Activated CD4-positive, alpha-beta T cell treated with anti-CD3 and anti-CD28 coated beads, Interleukin-2, amount 10 ng/mL, durations not matched to agents 7 days and 5 days (primary cell): ENCODE results near the gene VOPP1. TPM values are rescaled to one million over a fixed set of nuclear protein-coding genes. Genes with fewer than 3 reads are reported as not detected.
A peak's percentile ranks its signal among the peaks of the same experiment; 100 is the strongest.

ENCODE experiments used
- CTCF ChIA-PET: fragments of 350-600 bp; sonication (Branson Sonifier 250); formaldehyde crosslinking; loops from one replicate; lab custom pipeline; 2021; ENCODE audit warnings: antibody characterized with exemption; lab: Charles Lee
- POLR2A ChIA-PET: fragments of 350-600 bp; sonication (Branson Sonifier 250); formaldehyde crosslinking; loops from one replicate; lab custom pipeline; 2021; ENCODE audit warnings: antibody characterized with exemption; lab: Charles Lee
- DNase-seq: peaks from one replicate; pipeline ENCODE4 v3.0.0-alpha.2; 2020
- H3K27ac Mint-ChIP-seq: one replicate; pipeline ENCODE4 v1.8.0; 2021; ENCODE audit warnings: mild to moderate bottlenecking, moderate library complexity, mixed read lengths
- H3K27me3 Mint-ChIP-seq: one replicate; pipeline ENCODE4 v1.8.0; 2021; ENCODE audit warnings: mixed read lengths
- H3K36me3 Mint-ChIP-seq: one replicate; pipeline ENCODE4 v1.8.0; 2021; ENCODE audit warnings: low read depth, mixed read lengths
- H3K4me1 Mint-ChIP-seq: one replicate; pipeline ENCODE4 v1.8.0; 2021; ENCODE audit warnings: mixed read lengths
- H3K4me3 Mint-ChIP-seq: one replicate; pipeline ENCODE4 v1.8.0; 2021; ENCODE audit warnings: mild to moderate bottlenecking, moderate library complexity, mixed read lengths
- H3K9me3 Mint-ChIP-seq: one replicate; pipeline ENCODE4 v1.8.0; 2021; ENCODE audit warnings: mixed read lengths
- total RNA-seq, 2 experiments: library from RNA; stranded (reverse); gene quantifications; one replicate each; pipeline ENCODE4 v1.2.3, GENCODE V29; 2021

Gene VOPP1
- total RNA-seq, 2 experiments from 2014 or later, result 74.5 to 77.2 TPM

GRCh38 chr7:55533729-55534080 is 38.6 kb downstream of the VOPP1 start:
- DNase-seq, result no peak
- Mint-ChIP-seq H3K4me1 (peaks cover 89% of the 10 kb centered on the region), H3K36me3 (peaks cover 48% of the 10 kb centered on the region), H3K9me3 (no peaks in the 10 kb centered on the region), H3K27ac (peak overlapping the region; percentile 95), H3K4me3 (peak overlapping the region; percentile 59), H3K27me3 (no peaks in the 10 kb centered on the region)
- CTCF ChIA-PET, result interaction anchor here (0.6 to 3.4 kb wide), 11 partner anchors 8 to 436 kb away, joined by 3 to 20 read pairs (median 4); no protein-coding TSS in a partner anchor
- POLR2A ChIA-PET, result no interaction called here

DNA sequence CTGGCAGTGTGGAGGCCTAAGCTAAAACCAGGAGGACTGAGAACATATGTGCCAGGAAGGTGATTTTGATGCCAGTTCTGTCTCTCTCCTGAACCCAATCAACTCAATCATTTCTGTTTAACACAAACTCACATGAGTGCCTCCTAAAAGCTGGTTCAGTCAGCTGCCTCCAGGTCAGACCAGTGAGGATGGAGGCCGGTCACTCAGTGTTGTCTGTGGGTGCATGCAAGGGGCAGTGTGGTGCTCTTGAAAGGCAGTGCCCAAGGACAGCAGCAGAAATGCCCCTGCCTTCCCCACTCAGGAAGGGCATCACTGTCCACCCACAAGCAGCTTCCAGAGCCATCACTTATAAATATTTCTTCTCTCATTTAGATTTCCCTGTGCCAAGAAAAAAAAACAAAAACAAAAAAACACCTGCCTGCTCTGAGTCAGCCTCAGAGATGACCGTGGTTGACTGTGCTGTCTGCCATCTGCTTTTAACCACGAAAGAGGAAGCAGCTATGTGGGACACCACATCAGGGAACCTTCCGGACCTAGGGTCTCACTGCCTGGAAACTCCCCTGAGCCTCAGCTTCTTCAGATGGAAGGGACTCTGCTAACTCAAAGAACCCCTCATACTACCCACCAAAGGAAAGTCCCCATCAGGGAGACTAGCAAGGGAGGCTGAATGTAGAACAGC is 39.1 kb downstream of the VOPP1 start:
- POLR2A ChIA-PET, result no interaction called here

GRCh38 chr7:55532150-55532917 is 40.0 kb downstream of the VOPP1 start:
- Mint-ChIP-seq H3K27ac (peak overlapping the region; percentile 95), H3K4me3 (peak overlapping the region; percentile 59), H3K9me3 (no peaks in the 10 kb centered on the region), H3K36me3 (peaks cover 42% of the 10 kb centered on the region), H3K27me3 (no peaks in the 10 kb centered on the region), H3K4me1 (peaks cover 78% of the 10 kb centered on the region)
- ChIA-PET POLR2A (interaction anchor here (0.8 kb wide), 1 partner anchor 39 kb away, joined by 3 read pairs; no protein-coding TSS in a partner anchor), CTCF (interaction anchor here (1.2 to 3.4 kb wide), 7 partner anchors 8 to 31 kb away, joined by 3 to 20 read pairs (median 5); no protein-coding TSS in a partner anchor)
- no peak for DNase-seq

More for the DNA sequence above, 39.1 kb downstream of the VOPP1 start:
- Mint-ChIP-seq H3K4me3 (peak overlapping the region; percentile 59), H3K4me1 (peaks cover 84% of the 10 kb centered on the region), H3K27ac (peak overlapping the region; percentile 95), H3K27me3 (no peaks in the 10 kb centered on the region), H3K9me3 (no peaks in the 10 kb centered on the region), H3K36me3 (peaks cover 45% of the 10 kb centered on the region)
- peak; percentile 85 for DNase-seq
- CTCF ChIA-PET, result interaction anchor here (0.6 to 3.4 kb wide), 13 partner anchors 9 to 437 kb away, joined by 3 to 20 read pairs (median 4); no protein-coding TSS in a partner anchor

- Mint-ChIP-seq H3K36me3 (peaks cover 36% of the 10 kb centered on the region), H3K9me3 (no peaks in the 10 kb centered on the region), H3K27me3 (no peaks in the 10 kb centered on the region), H3K27ac (peak overlapping the region; percentile 27), H3K4me3 (no peak overlapping the region), H3K4me1 (peaks cover 73% of the 10 kb centered on the region)
- no peak for DNase-seq
- ChIA-PET CTCF (interaction anchor here (0.7 to 3.4 kb wide), 3 partner anchors 10 to 24 kb away, joined by 5 to 20 read pairs (median 7); no protein-coding TSS in a partner anchor), POLR2A (interaction anchor here (0.8 kb wide), 1 partner anchor 40 kb away, joined by 3 read pairs; no protein-coding TSS in a partner anchor)
These were observed 40.8 kb downstream of the VOPP1 start for GRCh38 chr7:55531536-55531935.

- Mint-ChIP-seq H3K4me1 (peaks cover 57% of the 10 kb centered on the region), H3K9me3 (no peaks in the 10 kb centered on the region), H3K36me3 (peaks cover 24% of the 10 kb centered on the region), H3K27ac (no peak overlapping the region), H3K4me3 (no peak overlapping the region), H3K27me3 (no peaks in the 10 kb centered on the region)
- no peak for DNase-seq
- ChIA-PET CTCF (no interaction called here), POLR2A (no interaction called here)
These were observed 45.0 kb downstream of the VOPP1 start for GRCh38 chr7:55527307-55527706.

GRCh38 chr7:55526770-55527169 is 45.5 kb downstream of the VOPP1 start:
- no peak for DNase-seq
- Mint-ChIP-seq H3K4me1 (peaks cover 51% of the 10 kb centered on the region), H3K27ac (no peak overlapping the region), H3K4me3 (no peak overlapping the region), H3K27me3 (no peaks in the 10 kb centered on the region), H3K9me3 (no peaks in the 10 kb centered on the region), H3K36me3 (peaks cover 20% of the 10 kb centered on the region)
- ChIA-PET POLR2A (no interaction called here), CTCF (no interaction called here)

DNA sequence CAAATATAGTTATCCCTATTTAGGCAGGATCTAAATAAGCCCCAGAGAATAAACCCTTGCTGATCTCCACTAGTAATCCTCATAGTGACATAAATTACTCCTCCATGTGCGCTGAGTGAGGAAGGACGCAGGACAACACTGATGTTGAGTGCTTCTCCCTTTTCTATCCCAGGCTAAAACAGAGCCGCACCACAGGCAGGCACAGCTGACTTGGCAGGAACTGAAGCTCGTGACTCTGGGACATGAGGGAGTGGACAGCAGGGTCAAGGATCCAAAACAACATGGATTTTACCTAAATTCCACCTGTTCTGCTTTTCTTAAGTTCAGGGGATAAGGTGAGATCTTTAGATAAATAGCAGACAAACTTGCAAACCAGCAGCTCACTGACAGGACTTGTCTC is 46.0 kb downstream of the VOPP1 start:
- ChIA-PET CTCF (no interaction called here), POLR2A (no interaction called here)
- Mint-ChIP-seq H3K4me3 (no peak overlapping the region), H3K27me3 (no peaks in the 10 kb centered on the region), H3K9me3 (no peaks in the 10 kb centered on the region), H3K27ac (no peak overlapping the region), H3K36me3 (peaks cover 16% of the 10 kb centered on the region), H3K4me1 (peaks cover 47% of the 10 kb centered on the region)
- DNase-seq, result no peak

DNA sequence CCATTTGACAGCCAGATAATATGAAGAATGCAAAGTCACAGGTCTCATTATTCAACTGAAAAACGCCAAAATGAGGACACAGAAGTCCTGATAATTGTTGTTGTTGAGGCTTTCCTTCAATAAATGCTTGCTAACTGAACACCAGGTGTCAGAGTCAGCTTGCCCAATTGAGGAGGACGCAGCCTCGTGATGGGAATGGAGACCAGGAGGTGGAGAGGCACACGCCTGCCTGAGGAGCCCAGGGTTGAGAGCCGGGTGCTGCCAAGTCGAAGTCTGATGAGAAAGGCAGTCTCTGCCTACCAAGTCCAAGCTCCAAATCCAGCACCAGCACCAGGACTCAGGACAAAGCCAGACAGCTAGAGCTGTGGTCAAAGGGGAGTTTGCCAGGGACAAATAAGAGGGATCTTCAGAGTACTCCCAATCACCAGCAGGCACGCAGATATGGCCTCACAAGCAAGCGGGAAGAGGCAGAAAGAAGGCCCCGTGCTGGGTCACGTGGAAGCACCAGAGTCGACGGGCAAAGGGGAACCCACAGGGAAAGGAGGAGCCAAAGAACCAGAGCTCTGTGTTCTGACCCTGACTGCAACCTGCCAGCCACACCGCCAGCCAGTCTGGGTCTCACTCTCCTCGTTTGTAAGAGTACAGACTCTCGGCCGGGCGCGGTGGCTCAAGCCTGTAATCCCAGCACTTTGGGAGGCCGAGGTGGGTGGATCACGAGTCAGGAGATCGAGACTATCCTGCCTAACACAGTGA is 47.6 kb downstream of the VOPP1 start:
- Mint-ChIP-seq H3K4me1 (peaks cover 42% of the 10 kb centered on the region), H3K4me3 (no peak overlapping the region), H3K27ac (no peak overlapping the region), H3K27me3 (no peaks in the 10 kb centered on the region), H3K36me3 (peaks cover 9% of the 10 kb centered on the region), H3K9me3 (no peaks in the 10 kb centered on the region)
- no peak for DNase-seq
- ChIA-PET CTCF (interaction anchor here (0.9 to 2.5 kb wide), 4 partner anchors 8 to 18 kb away, joined by 3 to 11 read pairs (median 3); no protein-coding TSS in a partner anchor), POLR2A (no interaction called here)

GRCh38 chr7:55523366-55523765 is 48.9 kb downstream of the VOPP1 start:
- Mint-ChIP-seq H3K4me1 (peaks cover 52% of the 10 kb centered on the region), H3K9me3 (no peaks in the 10 kb centered on the region), H3K27ac (no peak overlapping the region)

DNA sequence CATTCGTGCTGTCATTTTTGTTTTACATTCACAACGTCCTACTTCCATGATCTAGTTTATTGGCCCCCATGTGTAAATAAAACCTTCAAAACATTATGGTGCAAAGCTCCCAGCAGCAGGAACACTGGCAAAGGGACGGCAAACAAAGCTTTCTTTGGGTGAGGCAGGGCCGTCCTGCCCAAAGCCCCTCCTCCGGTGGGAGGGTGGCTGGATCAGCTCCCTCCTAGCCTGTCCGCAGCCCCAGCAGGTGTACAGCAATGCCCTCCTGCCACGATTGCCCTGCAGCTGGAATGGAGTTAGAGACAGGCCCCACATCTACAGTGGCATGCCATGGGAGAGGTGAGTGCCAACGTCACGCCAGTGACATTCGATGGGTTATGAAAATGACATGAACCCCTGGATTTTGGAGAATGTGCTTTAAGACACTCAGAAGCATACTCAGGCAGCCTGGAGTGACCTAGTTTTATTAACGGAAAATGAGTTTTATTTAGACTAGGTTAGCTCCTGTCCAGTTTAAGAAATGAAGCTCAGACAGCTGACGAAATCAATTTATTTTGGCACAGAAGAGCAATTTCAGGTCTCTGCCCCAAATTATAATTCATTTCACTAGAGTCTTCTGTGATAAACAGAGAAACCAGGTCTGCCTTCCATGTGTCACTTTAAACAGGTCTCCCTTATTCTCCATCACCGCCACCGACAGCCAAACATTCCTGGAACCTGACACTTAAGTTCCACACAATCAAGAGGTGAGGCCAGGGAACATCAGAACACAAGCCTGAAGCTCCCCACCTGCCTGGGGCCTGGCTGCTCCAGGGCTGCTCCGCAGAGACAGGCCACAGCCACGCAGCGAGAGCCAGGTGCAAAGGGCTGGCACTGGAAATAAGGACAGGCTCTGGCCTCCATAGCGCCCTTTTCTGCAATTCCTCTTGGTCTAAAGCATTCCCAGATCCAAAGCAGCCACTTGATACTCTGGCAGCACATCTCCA is 50.1 kb downstream of the VOPP1 start:
- Mint-ChIP-seq H3K9me3 (no peaks in the 10 kb centered on the region), H3K27ac (no peak overlapping the region), H3K36me3 (peaks cover 29% of the 10 kb centered on the region), H3K4me3 (no peak overlapping the region), H3K27me3 (no peaks in the 10 kb centered on the region), H3K4me1 (peaks cover 59% of the 10 kb centered on the region)
- CTCF ChIA-PET, result interaction anchor here (2.5 kb wide), 1 partner anchor 11 kb away, joined by 20 read pairs; no protein-coding TSS in a partner anchor
- DNase-seq, result no peak
- POLR2A ChIA-PET, result no interaction called here

More at GRCh38 chr7:55523366-55523765, 48.9 kb downstream of the VOPP1 start:
- no peaks in the 10 kb centered on the region for H3K27me3 Mint-ChIP-seq
- DNase-seq, result no peak
- H3K36me3 Mint-ChIP-seq, result peaks cover 19% of the 10 kb centered on the region
- no peak overlapping the region for H3K4me3 Mint-ChIP-seq
- ChIA-PET CTCF (interaction anchor here (1.1 to 2.5 kb wide), 2 partner anchors 10 to 50 kb away, joined by 3 to 11 read pairs; no protein-coding TSS in a partner anchor), POLR2A (no interaction called here)

GRCh38 chr7:55521512-55521911 is 50.8 kb downstream of the VOPP1 start:
- peaks cover 61% of the 10 kb centered on the region for H3K4me1 Mint-ChIP-seq

More at GRCh38 chr7:55521512-55521911, 50.8 kb downstream of the VOPP1 start:
- H3K4me3 Mint-ChIP-seq, result no peak overlapping the region
- ChIA-PET POLR2A (no interaction called here), CTCF (interaction anchor here (2.5 kb wide), 1 partner anchor 12 kb away, joined by 20 read pairs; no protein-coding TSS in a partner anchor)
- DNase-seq, result no peak
- no peaks in the 10 kb centered on the region for H3K9me3 Mint-ChIP-seq
- no peak overlapping the region for H3K27ac Mint-ChIP-seq
- peaks cover 32% of the 10 kb centered on the region for H3K36me3 Mint-ChIP-seq
- H3K27me3 Mint-ChIP-seq, result no peaks in the 10 kb centered on the region
